ENCODE measurements around the gene TRIM6. TPM values are rescaled to one million over a fixed set of nuclear protein-coding genes. Genes with fewer than 3 reads are reported as not detected.
"Not testable (repeated sequence)": the region's sequence is repeated elsewhere in the genome, so short reads cannot be mapped to it uniquely, and the experiment has no call there.

Gene TRIM6
- total and polyA plus RNA-seq, 2 experiments from 2014 or later: 4.3 to 11.4 TPM

GRCh38 chr11:5577101-5577500, 19.3 kb upstream of the TRIM6 start:
- DNase-seq (ENCODE audit: low read depth in 1 of 2, low spot score in 1 of 2): no peak
- Histone ChIP-seq H3K4me1 (ENCODE audit: low read depth) (no peaks in the 10 kb centered on the region), H3K9me3 (ENCODE audit: low read depth) (no peaks in the 10 kb centered on the region), H3K27me3 (no peaks in the 10 kb centered on the region), H3K27ac (no peak overlapping the region), H3K4me3 (no peak overlapping the region), H3K36me3 (no peaks in the 10 kb centered on the region)
- no peak for TF ChIP-seq CTCF (IDR thresholded peaks at IDR 0.05; ENCODE audit: low read depth, low read length)

GRCh38 chr11:5580577-5580976, 15.9 kb upstream of the TRIM6 start, which contains the start of gene OR52B6:
TSS of gene OR52B6 (plus strand) at chr11:5580877. CDS start at chr11:5580877, 0 bp downstream.
- no peak for TF ChIP-seq CTCF (IDR thresholded peaks at IDR 0.05; ENCODE audit: low read depth, low read length)
- H3K36me3 ChIP-seq: no peaks in the 10 kb centered on the region

GRCh38 chr11:5581014-5581413, 15.4 kb upstream of the TRIM6 start:
- Histone ChIP-seq H3K27me3 (no peaks in the 10 kb centered on the region), H3K27ac (no peak overlapping the region), H3K36me3 (no peaks in the 10 kb centered on the region), H3K9me3 (ENCODE audit: low read depth) (no peaks in the 10 kb centered on the region), H3K4me3 (no peak overlapping the region), H3K4me1 (ENCODE audit: low read depth) (no peaks in the 10 kb centered on the region)
- TF ChIP-seq CTCF (IDR thresholded peaks at IDR 0.05; ENCODE audit: low read depth, low read length): no peak
- no peak for DNase-seq (ENCODE audit: low read depth in 1 of 2, low spot score in 1 of 2)

More at GRCh38 chr11:5580577-5580976, 15.9 kb upstream of the TRIM6 start, which contains the start of gene OR52B6:
- DNase-seq (ENCODE audit: low read depth in 1 of 2, low spot score in 1 of 2): no peak
- H3K27ac ChIP-seq: no peak within 1 kb of the TSS
- H3K9me3 ChIP-seq (ENCODE audit: low read depth): no peaks in the 10 kb centered on the region
- H3K4me1 ChIP-seq (ENCODE audit: low read depth): no peaks in the 10 kb centered on the region
- H3K27me3 ChIP-seq: no peaks in the 10 kb centered on the region
- H3K4me3 ChIP-seq: no peak within 1 kb of the TSS

- not testable (repeated sequence) for H3K9me3 ChIP-seq (ENCODE audit: low read depth); DNase-seq (ENCODE audit: low read depth in 1 of 2, low spot score in 1 of 2); H3K36me3 ChIP-seq; H3K4me1 ChIP-seq (ENCODE audit: low read depth); H3K27me3 ChIP-seq; H3K4me3 ChIP-seq; H3K27ac ChIP-seq
Measured at GRCh38 chr11:5584458-5584857, 12.0 kb upstream of the TRIM6 start.

GRCh38 chr11:5589906-5590305, 6.5 kb upstream of the TRIM6 start:
- not testable (repeated sequence) for H3K4me3 ChIP-seq; H3K4me1 ChIP-seq (ENCODE audit: low read depth); DNase-seq (ENCODE audit: low read depth in 1 of 2, low spot score in 1 of 2); H3K36me3 ChIP-seq; H3K9me3 ChIP-seq (ENCODE audit: low read depth); H3K27me3 ChIP-seq; H3K27ac ChIP-seq

- Histone ChIP-seq H3K4me3 (no peak overlapping the region), H3K4me1 (ENCODE audit: low read depth) (no peaks in the 10 kb centered on the region), H3K9me3 (ENCODE audit: low read depth) (no peaks in the 10 kb centered on the region), H3K27ac (no peak overlapping the region), H3K36me3 (no peaks in the 10 kb centered on the region), H3K27me3 (no peaks in the 10 kb centered on the region)
- no peak for TF ChIP-seq CTCF (IDR thresholded peaks at IDR 0.05; ENCODE audit: low read depth, low read length)
- no peak for DNase-seq (ENCODE audit: low read depth in 1 of 2, low spot score in 1 of 2)
Measured at GRCh38 chr11:5591613-5592012, 4.8 kb upstream of the TRIM6 start.

- H3K4me1 ChIP-seq (ENCODE audit: low read depth): peaks cover 8% of the 10 kb centered on the region
- H3K36me3 ChIP-seq: no peaks in the 10 kb centered on the region
- no peak for TF ChIP-seq CTCF (IDR thresholded peaks at IDR 0.05; ENCODE audit: low read depth, low read length)
- no peaks in the 10 kb centered on the region for H3K27me3 ChIP-seq
- no peak overlapping the region for H3K27ac ChIP-seq
- H3K4me3 ChIP-seq: no peak overlapping the region
- DNase-seq (ENCODE audit: low read depth in 1 of 2, low spot score in 1 of 2): no peak
- no peaks in the 10 kb centered on the region for H3K9me3 ChIP-seq (ENCODE audit: low read depth)
Measured at GRCh38 chr11:5592615-5593014, 3.8 kb upstream of the TRIM6 start.

Measured in cardiac muscle cell (in vitro differentiated cells and primary cell).